Gastroesophageal sphincter (tissue), 4 donors: ENCODE measurements around the gene OSCAR. TPM values are rescaled to one million over a fixed set of nuclear protein-coding genes. Genes with fewer than 3 reads are reported as not detected.

Experiments
- ATAC-seq: fragments of 150-250 bp; one replicate; pipeline ENCODE4 v1.9.1; 2016; ENCODE audit warnings: mild to moderate bottlenecking, moderate library complexity
- H3K27ac ChIP-seq, 4 donors: fragments of 200-600 bp; sonication (generic) in 3 of 4; 1 replicate in 3 of 4; 2 replicates in 1 of 4; pipeline ENCODE4 v1.5.1; 2016 to 2019
- H3K27me3 ChIP-seq: fragments of 200-600 bp; sonication (generic); one replicate; pipeline ENCODE4 v1.5.1; 2019
- H3K36me3 ChIP-seq, 2 donors: fragments of 200-600 bp; sonication (generic); one replicate each; pipeline ENCODE4 v1.5.1; 2019; ENCODE audit warnings: control low read depth in 1 of 2
- H3K4me1 ChIP-seq, 3 donors: fragments of 200-600 bp; sonication (generic); 1 replicate in 2 of 3; 2 replicates in 1 of 3; pipeline ENCODE4 v1.5.1; 2016 to 2019; ENCODE audit warnings: control low read depth in 2 of 3
- H3K4me3 ChIP-seq, 2 donors: fragments of 200-600 bp; sonication (generic); one replicate each; pipeline ENCODE4 v1.5.1; 2019; ENCODE audit warnings: mild to moderate bottlenecking in 1 of 2, moderate library complexity in 1 of 2
- H3K9me3 ChIP-seq, 3 donors: fragments of 200-600 bp; sonication (generic); one replicate each; pipeline ENCODE4 v1.5.1; 2017 to 2019; ENCODE audit warnings: control low read depth in 2 of 3
- CTCF ChIP-seq, 4 experiments: fragments of 200-600 bp in 2 of 4; fragments of 450-650 bp in 2 of 4; sonication (generic) in 1 of 4; IDR thresholded peaks; one replicate each; pipeline ENCODE4 v1.5.1; 2017 to 2019; ENCODE audit warnings: antibody characterized with exemption in 4 of 4, mild to moderate bottlenecking in 2 of 4, moderate library complexity in 2 of 4
- EP300 ChIP-seq: sonication (generic); formaldehyde crosslinking; IDR thresholded peaks from one replicate; pipeline ENCODE4 v1.6.1; 2017; ENCODE audit warnings: antibody characterized with exemption, mild to moderate bottlenecking
- POLR2A ChIP-seq, 2 donors: fragments of 450-650 bp; IDR thresholded peaks; one replicate each; pipeline ENCODE4 v1.6.1; 2017; ENCODE audit warnings: antibody characterized with exemption in 2 of 2, mild to moderate bottlenecking in 2 of 2, moderate library complexity in 1 of 2
- POLR2AphosphoS5 ChIP-seq: sonication (generic); formaldehyde crosslinking; IDR thresholded peaks from one replicate; pipeline ENCODE4 v1.6.1; 2017; ENCODE audit warnings: antibody characterized with exemption
- WGBS, 2 donors: methylation state at CpG; one replicate each; pipeline ENCODE4 v1.1.5; 2018; ENCODE audit warnings: low coverage in 1 of 2; 5-methylcytosine and 5-hydroxymethylcytosine counted together
- total RNA-seq, 4 donors: library from RNA; depleted of rRNA; stranded (reverse); fragments of >200 nt; gene quantifications; one replicate each; pipeline ENCODE4 v1.1.0, GENCODE V29; 2016

OSCAR gene
- total RNA-seq, 4 donors from 2014 or later, result 1.2 to 2.4 (median 2.1) TPM; not detected in 1

- Histone ChIP-seq H3K27ac (peak within 1 kb of the TSS; percentile 62 to 92 (median 90)), H3K27me3 (no peaks in the 10 kb centered on the region), H3K9me3 (no peaks in the 10 kb centered on the region), H3K4me1 (peaks cover 0 to 31% (median 19%) of the 10 kb centered on the region in 3 donors), H3K36me3 (peaks cover 0 to 51% of the 10 kb centered on the region in 2 donors), H3K4me3 (peak within 1 kb of the TSS; percentile 81 to 91)
- ATAC-seq, result peak; percentile 97
- peak; percentile 94 for TF ChIP-seq POLR2AphosphoS5
- peak in 1 of 4 experiments; percentile 15 for TF ChIP-seq CTCF (IDR thresholded peaks at IDR 0.05)
- TF ChIP-seq EP300, result no peak
- TF ChIP-seq POLR2A (IDR thresholded peaks at IDR 0.05), result peak; percentile 50 to 55
- 0% methylated on average over 20 to 44 of the region's 60 CpGs for WGBS, 2 donors
These were observed 14.8 kb upstream of the OSCAR start, which contains the start of the genes PRPF31 and TFPT for GRCh38 chr19:54115109-54116063. PRPF31 (plus strand) TSS chr19:54115754; CDS start chr19:54118279, 2,525 bp downstream. TFPT (minus strand) TSS chr19:54115657; CDS start chr19:54115269, 388 bp downstream.

GRCh38 chr19:54114340-54115108 lies 13.9 kb upstream of the OSCAR start:
- Histone ChIP-seq H3K9me3 (no peaks in the 10 kb centered on the region), H3K27me3 (no peaks in the 10 kb centered on the region), H3K36me3 (peaks cover 0 to 51% of the 10 kb centered on the region in 2 donors), H3K4me3 (peak overlapping the region; percentile 81 to 91), H3K27ac (peak overlapping the region in 3 of 4 donors; percentile 90 to 92 (median 90)), H3K4me1 (peaks cover 0 to 31% (median 19%) of the 10 kb centered on the region in 3 donors)
- WGBS, 2 donors, result 45% methylated on average over 2 of the region's 28 CpGs; no CpG with 5 or more reads in 1 of the 2 donors
- no peak for ATAC-seq
- TF ChIP-seq CTCF (IDR thresholded peaks at IDR 0.05), result no peak
- no peak for TF ChIP-seq EP300
- no peak for TF ChIP-seq POLR2AphosphoS5
- no peak for TF ChIP-seq POLR2A (IDR thresholded peaks at IDR 0.05)

GRCh38 chr19:54109651-54110050 lies 9.0 kb upstream of the OSCAR start:
- no peak for ATAC-seq

GRCh38 chr19:54108496-54108895 lies 7.9 kb upstream of the OSCAR start:
- ATAC-seq, result no peak
- Histone ChIP-seq H3K27ac (no peak overlapping the region), H3K36me3 (peaks cover 0 to 78% of the 10 kb centered on the region in 2 donors), H3K4me1 (peaks cover 0 to 14% (median 2%) of the 10 kb centered on the region in 3 donors), H3K9me3 (no peaks in the 10 kb centered on the region), H3K27me3 (no peaks in the 10 kb centered on the region), H3K4me3 (no peak overlapping the region)
- TF ChIP-seq POLR2AphosphoS5 (no peak), CTCF (IDR thresholded peaks at IDR 0.05) (no peak), EP300 (no peak), POLR2A (IDR thresholded peaks at IDR 0.05) (no peak)
- WGBS, 2 donors, result 67 to 73% methylated on average over 3 to 6 of the region's 7 CpGs

More at GRCh38 chr19:54109651-54110050, 9.0 kb upstream of the OSCAR start:
- peaks cover 0 to 78% of the 10 kb centered on the region in 2 donors for H3K36me3 ChIP-seq
- TF ChIP-seq POLR2A (IDR thresholded peaks at IDR 0.05) (no peak), POLR2AphosphoS5 (no peak), CTCF (IDR thresholded peaks at IDR 0.05) (no peak), EP300 (no peak)
- 27 to 37% methylated on average over 2 of the region's 6 CpGs for WGBS, 2 donors
- no peaks in the 10 kb centered on the region for H3K27me3 ChIP-seq
- H3K9me3 ChIP-seq, result no peaks in the 10 kb centered on the region
- peaks cover 0 to 14% (median 8%) of the 10 kb centered on the region in 3 donors for H3K4me1 ChIP-seq
- no peak overlapping the region for H3K27ac ChIP-seq
- no peak overlapping the region for H3K4me3 ChIP-seq
